GM19328 (cell line): ENCODE measurements around the gene SLC25A39.
A peak's percentile ranks its signal among the peaks of the same experiment; 100 is the strongest.
"Not testable (repeated sequence)": the region's sequence is repeated elsewhere in the genome, so short reads cannot be mapped to it uniquely, and the experiment has no call there.

Experiments used
- ATAC-seq: cut with Tn5 transposase; IDR thresholded peaks from one replicate; pipeline ENCODE4 v1.9.1; 2021; ENCODE audit warnings: mild to moderate bottlenecking, moderate library complexity; ENCODE audit not compliant: unreplicated experiment

Gene SLC25A39

DNA sequence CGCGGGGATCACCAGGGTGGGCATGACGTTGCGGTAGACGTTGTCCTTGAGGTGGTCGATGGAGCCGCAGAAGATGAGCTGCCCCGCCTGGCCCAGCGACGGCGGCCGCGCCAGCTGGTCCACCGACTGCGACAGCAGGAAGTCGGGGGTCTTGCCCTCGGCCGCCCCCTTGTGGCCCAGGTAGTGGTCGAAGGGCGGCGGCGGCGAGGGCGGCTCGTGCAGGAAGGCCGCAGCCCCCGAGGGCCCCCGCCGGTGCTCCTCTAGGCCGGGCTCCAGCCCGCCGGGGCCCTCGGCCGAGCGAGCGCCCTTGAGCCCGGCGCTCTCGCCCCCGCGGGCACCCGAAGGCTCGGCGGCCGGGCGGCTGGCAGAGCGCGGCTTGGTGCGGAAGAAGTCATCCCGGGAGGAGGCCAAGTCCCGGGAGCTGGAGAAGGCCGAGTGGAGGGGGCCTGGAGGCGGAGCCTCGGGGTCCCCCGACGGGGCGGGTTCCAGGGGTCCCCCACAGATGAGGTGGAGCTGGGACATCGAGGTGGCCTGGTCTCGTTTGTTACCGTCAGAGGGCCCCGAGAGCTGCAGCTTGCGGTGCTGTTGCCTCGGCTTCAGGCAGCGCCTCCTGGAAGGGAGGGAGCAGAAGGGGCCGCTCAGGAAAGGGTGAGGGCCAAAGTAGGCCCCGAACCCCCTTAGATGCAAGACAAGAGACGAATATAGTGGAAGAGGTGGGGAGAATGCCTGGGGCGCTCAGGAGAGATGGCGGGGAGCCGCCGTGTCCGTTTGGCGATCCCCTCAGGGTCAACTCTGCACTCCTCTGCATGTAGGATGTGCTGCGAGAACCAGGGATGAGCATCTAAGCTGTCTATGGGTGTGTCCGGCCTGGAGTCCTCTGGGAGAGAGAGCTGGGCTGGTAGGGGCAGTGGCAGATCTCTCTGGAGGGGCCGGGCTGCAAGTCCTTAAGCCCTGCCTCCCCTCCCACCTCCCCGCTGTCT, 30.2 kb upstream of the SLC25A39 start:
- ATAC-seq: no peak

DNA sequence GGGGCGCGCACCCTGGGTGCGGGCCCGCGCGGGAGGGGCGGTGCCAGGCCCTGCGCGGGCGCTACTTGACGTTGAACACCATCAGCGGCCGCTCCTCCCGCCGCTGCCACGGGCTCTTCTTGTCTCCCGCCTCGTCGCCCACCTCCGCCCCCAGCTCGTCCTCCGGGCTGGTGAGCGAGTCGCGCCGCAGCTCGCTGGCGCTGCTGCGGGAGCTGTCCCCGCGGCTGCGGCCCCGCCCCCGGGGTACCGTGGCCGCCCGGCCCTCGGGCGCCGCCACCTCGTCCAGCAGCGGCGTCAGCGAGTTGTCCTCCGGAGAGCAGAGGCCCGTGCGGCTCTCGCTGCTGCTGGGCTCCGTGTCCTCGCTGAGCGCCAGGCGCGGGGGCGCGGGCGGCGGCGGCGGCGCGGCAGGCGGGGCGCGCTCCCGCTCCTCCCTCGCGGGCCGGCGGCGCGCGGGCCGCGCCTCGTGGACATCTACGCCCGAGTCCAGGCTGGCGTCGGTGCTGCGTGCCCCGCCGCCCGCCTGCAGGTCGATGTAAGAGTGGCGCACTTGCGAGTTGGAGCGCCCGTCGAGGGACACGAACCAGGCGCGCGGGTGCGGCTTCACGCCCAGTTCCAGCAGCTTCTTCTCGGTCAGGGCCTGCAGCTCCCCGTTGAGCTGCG, 29.2 kb upstream of the SLC25A39 start:
- no peak for ATAC-seq

DNA sequence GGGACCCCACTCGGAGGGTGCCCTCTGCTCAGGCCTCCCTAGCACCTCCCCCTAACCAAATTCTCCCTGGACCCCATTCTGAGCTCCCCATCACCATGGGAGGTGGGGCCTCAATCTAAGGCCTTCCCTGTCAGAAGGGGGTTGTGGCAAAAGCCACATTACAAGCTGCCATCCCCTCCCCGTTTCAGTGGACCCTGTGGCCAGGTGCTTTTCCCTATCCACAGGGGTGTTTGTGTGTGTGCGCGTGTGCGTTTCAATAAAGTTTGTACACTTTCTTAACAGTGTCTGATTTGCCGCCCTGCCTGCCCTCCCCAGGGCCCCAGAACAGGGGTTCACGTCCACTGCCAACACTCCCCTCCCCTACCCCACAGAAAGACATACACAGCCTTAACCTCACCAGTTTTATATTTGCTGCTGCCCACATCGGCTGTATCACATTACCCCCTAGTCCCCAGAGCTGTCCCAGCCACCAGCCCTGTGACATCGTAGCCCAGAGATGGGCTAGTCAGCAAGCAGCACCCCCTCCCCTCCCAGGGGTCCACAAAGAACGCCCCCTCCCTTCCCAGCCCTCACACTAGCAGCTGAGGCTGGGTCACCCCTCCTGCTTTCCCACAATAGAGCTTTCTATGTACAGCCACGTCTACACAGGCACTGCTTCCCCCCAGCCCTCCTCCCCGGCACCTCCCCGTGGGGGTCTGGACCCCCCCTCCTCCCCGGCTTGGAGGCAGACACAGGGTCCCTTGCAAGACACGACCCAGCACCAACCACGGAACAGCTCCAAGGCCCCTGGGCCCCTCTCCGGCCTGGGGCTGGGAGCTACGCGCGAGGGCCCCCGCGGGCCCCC, 28.4 kb upstream of the SLC25A39 start:
- no peak for ATAC-seq

DNA sequence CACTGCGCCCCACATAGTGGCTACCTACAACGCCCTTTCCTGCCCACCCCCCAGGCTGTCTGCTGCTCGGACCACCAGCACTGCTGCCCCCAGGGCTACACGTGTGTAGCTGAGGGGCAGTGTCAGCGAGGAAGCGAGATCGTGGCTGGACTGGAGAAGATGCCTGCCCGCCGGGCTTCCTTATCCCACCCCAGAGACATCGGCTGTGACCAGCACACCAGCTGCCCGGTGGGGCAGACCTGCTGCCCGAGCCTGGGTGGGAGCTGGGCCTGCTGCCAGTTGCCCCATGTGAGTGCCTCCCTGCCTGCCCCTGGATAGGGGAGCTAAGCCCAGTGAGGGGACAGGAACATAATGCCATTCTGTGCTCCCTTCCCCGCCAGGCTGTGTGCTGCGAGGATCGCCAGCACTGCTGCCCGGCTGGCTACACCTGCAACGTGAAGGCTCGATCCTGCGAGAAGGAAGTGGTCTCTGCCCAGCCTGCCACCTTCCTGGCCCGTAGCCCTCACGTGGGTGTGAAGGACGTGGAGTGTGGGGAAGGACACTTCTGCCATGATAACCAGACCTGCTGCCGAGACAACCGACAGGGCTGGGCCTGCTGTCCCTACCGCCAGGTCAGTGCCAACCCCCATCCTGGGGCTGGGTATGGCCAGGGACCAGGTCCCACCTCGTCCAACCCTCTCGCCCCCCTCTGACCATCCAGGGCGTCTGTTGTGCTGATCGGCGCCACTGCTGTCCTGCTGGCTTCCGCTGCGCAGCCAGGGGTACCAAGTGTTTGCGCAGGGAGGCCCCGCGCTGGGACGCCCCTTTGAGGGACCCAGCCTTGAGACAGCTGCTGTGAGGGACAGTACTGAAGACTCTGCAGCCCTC, 27.6 kb upstream of the SLC25A39 start:
- no peak for ATAC-seq

DNA sequence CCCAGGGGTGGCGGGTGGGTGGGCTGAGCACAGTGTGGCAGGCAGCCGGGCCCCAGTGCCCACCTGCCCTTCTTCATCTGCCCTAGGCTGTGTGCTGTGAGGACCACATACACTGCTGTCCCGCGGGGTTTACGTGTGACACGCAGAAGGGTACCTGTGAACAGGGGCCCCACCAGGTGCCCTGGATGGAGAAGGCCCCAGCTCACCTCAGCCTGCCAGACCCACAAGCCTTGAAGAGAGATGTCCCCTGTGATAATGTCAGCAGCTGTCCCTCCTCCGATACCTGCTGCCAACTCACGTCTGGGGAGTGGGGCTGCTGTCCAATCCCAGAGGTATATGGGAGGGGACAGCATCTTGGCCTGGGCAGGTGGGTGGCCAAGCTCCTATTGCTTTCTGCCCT, 26.8 kb upstream of the SLC25A39 start:
- no peak for ATAC-seq

DNA sequence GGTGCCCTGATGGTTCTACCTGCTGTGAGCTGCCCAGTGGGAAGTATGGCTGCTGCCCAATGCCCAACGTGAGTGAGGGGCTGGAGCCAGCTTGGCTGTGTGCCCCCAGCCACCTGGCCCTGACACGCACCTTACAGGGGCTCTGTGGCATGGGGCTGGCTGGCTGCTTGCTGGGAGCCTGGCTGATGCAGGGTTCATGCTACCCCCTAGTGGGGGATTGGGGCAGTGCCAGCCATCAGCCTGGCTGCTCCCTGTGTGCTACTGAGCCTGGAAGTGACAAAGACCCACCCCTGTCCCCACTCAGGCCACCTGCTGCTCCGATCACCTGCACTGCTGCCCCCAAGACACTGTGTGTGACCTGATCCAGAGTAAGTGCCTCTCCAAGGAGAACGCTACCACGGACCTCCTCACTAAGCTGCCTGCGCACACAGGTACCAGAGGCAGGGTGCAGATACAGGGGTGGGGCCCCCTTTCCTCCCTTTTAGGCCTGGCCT, 26.2 kb upstream of the SLC25A39 start:
- ATAC-seq: no peak

DNA sequence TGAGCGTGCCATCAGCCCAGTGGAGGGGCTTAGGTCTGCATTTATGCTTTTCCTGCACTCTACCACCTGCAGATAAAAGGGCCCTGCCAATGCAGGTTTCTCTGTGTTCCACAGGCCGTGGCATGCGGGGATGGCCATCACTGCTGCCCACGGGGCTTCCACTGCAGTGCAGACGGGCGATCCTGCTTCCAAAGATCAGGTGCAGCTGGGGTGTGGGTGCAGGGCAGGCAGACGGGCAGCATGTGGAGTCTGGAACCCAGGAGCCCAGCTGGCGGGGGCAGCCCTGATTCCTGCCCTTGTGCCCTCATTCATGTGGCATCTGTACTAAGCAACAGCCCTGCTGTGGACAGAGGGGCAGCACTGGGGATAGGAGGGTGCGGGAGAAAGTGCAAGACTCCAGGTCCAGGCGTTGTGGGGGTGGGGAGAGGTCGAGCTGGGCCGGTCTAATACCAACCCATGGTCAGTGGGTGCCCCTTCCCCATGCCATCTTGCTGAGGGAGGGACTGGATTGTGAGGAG, 25.0 kb upstream of the SLC25A39 start:
- ATAC-seq: no peak

DNA sequence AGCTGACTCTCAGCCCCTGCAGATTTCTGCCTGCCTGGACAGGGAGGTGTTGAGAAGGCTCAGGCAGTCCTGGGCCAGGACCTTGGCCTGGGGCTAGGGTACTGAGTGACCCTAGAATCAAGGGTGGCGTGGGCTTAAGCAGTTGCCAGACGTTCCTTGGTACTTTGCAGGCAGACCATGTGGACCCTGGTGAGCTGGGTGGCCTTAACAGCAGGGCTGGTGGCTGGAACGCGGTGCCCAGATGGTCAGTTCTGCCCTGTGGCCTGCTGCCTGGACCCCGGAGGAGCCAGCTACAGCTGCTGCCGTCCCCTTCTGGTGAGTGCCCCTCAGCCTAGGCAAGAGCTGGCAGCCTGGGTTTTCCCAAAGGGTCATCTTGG, 24.4 kb upstream of the SLC25A39 start:
- no peak for ATAC-seq

DNA sequence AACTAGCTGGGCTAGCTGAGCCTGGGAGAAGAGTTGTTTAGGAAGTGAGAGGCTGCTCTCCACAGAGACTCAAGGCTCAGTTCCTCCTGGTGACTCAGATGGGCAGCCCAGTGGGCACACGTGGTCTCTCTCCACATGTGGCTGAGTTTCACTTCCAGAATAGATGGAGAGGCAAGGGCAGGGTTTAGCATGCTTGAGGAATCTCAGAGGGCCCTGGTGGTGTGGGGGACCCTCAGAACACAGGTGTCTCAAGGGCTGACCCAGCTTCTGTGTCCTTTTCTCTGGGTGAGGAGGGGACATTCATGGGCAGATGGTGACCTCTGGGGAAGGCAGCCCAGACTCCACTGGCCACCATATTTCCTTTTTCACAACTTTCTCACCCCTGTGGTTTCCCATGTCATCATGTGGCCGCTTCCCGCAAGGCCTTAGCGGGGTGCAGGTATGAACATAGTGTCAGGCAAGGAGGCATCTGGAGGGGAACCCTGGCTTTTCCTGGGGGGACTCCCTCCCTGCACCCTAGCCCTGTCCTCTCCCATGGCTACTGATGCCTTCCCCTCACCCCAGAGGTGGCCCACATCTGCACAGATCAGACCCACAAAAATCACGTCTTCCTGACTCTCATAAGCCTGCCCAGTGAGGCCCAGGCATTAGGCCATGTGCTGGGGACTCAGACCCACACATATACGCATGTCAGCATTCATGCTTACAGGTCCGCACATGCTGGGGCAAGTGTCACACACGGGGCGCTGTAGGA, 23.8 kb upstream of the SLC25A39 start:
- no peak for ATAC-seq

DNA sequence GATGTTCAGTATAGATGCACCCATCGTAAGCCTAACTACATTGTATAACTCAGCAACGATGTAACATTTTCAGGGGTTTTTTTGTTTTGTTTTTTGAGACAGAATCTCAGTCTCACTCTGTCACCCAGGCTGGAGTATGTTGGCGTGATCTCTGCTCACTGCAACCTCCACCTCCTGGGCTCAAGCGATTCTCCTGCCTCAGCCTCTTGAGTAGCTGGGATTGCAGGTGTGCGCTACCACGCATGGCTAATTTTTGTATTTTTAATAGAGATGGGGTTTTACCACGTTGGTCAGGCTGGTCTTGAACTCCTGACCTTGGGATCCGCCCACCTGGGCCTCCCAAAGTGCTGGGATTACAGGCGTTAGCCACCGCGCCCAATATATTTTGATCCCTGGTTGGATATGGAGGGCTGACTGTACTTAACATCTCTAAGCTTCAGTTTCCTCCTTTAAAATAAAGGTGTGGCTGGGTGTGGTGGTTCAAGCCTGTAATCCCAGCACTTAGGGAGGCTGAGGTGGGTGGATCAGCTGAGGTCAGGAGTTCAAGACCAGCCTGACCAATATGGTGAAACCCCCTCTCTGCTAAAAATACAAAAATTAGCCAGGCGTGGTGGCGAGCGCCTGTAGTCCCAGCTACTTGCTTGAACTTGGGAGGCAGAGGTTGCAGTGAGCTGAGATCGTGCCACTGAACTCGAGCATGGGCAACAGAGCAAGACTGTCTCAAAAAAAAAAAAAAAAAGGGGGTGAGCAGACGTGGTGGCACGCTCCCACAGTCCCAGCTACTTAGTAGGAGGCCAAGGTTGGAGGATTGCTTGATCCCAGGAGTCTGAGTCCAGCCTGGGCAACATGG, 22.8 kb upstream of the SLC25A39 start:
- not testable (repeated sequence) for ATAC-seq

DNA sequence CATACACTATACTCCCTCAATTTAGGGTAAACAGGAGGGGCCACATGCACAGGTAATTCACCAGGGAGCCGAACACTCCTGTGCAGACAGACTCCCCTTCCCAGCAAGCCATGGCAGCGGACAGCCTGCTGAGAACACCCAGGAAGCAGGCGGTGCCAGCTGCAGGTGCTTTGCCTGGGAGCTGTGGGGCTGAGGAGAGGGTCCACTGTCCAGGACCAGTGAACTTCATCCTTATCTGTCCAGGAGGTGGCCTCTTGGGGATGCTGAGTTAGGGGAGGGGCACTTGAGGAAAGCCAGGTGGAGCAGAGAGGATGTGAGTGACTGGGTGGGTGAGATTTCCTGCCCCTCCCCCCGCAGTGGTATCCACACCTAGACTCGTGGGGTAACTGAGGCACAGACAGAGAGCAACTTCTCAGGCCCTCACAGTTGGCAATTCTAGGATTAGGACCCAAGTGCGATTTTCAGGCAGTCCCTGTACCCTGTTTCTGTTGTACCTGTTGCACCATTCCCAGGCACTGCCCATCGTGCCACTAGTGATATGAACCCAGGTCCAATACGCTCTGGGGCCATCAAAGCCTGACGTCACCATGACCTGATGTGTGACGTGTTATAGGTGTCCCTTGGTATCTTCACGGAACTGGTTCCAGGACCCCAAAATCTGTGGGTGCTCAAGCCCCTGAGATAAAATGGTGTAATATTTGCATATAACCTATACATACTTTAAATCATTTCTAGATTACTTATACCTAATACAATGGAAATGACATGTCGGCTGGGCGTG, 21.6 kb upstream of the SLC25A39 start:
- no peak for ATAC-seq

DNA sequence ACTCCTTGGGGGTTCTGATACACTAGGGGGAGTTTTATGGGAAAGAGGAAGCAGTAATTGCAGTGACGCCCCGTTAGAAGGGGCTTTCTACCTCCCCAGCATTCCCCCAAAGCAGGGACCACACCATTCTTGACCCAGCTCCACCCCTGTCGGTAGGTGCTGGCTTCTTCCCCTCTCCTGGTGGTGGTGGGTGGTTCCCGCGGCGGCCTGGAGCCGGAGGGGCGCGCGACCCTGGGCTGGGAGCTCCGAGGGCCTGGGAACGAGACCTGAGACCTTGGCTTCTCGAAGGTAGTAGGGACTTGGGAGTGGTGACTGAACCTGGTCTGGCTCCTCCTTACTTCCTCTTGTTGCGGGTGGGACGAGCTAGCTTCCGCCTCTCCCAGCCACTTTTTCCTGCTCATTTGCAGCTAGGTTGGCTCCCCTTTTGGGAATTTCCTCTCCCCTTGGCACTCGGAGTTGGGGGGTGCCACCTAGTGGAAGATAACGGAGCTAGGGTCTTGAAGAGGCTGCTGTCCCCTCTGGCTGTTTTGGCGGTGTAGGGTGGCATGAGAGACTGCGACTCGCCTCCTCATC, 20.9 kb upstream of the SLC25A39 start:
- no peak for ATAC-seq

DNA sequence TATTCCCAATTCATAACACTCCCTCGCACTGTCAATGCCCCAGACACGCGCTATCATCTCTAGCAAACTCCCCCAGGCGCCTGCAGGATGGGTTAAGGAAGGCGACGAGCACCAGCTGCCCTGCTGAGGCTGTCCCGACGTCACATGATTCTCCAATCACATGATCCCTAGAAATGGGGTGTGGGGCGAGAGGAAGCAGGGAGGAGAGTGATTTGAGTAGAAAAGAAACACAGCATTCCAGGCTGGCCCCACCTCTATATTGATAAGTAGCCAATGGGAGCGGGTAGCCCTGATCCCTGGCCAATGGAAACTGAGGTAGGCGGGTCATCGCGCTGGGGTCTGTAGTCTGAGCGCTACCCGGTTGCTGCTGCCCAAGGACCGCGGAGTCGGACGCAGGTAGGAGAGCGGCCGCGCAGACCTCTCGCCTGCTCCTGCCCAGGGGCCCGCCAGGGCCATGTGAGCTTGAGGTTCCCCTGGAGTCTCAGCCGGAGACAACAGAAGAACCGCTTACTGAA, 20.4 kb upstream of the SLC25A39 start, which contains the start of gene GRN:
Gene GRN, plus strand, starts transcription at position 364 of the 515 bp plus-strand sequence. CDS start 3,863 bp downstream, outside the sequence.
- ATAC-seq: peak; percentile 55

DNA sequence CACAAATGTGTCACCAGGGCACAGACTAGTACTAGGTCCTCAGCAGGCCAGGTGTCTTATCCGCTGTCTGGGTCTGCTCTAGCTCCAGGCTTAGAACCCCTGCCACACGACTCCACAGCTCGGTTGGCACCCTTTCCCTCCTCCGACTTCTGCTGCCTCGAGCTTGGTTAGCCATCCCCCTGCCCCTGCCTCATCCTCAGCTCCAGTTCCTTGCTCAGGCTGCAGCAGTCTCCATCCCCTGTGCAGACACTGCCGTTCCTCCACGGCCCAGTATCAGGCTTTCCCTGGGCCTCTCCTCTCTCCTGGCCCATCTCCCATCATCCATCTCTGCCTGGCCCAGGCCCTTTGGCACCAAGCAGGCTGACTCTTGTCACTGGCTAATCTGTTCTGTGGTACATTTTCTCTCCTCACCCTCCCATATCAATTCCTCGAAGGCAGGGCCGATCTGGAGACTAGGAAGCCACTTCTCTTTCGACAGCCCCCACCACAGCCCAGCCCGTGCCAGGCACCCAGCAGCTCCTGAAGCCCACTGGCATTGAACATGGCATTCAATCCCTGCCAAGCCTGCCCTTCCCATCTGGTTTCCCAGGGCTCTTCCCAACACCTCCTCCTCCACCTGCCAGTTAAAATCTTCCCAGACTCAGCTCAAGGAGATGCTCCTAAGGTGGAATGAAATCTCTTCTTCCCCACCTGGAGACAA, 19.0 kb upstream of the SLC25A39 start:
- no peak for ATAC-seq

DNA sequence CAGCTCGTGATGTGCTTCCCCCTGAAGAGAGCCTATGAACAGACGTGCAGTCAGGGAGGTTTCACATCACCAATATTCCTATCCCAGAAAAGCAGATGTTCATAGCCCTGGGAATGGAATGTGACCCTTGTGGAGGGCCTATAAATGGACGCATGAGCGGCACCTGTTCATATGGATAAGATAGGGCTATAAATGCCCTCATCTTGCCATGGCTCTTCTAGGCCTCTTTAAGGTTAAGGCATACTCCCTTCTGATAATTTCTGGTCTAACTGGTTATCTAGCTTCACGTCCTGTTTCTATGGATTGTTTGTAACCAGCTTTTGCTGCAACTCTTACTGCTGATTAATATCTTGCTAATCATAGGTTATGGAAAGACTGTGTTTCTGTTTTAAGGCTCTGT, 15.9 kb upstream of the SLC25A39 start:
- not testable (repeated sequence) for ATAC-seq

DNA sequence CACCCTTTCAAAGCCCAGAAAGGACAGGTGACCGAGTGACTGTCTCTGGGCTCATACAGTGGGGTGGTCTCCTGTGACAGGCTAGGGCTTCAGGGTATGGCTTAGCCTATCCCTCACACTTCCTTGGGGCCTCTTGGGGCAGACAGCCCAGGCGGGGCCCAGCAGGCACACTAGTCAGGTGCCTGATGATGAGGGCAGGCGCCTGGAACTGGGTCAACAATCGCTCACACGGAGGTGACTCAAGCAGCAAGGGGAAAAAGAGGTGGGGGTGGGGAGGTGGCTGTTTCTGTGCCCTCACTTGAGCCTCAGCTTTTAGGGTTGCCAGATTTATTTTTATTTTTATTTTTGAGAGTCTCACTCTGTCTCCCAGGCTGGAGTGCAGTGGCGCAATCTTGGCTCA, 14.1 kb upstream of the SLC25A39 start:
- ATAC-seq: no peak
